Loucy (cell line): ENCODE results near the gene HS3ST3A1.

Experiments
- H2AFZ ChIP-seq: fragments of 200-600 bp; sonication (generic); 2 replicates; pipeline ENCODE4 v1.6.0; 2016; ENCODE audit warnings: antibody characterized with exemption, mild to moderate bottlenecking, low read length, moderate library complexity
- H3F3A ChIP-seq: fragments of 200-600 bp; 2 replicates; pipeline ENCODE4 v1.6.0; 2016; ENCODE audit warnings: antibody characterized with exemption, low read depth, mild to moderate bottlenecking
- H3K27me3 ChIP-seq: fragments of 200-600 bp; sonication (generic); 2 replicates; pipeline ENCODE4 v1.6.1; 2014; ENCODE audit warnings: low read length, mild to moderate bottlenecking; ENCODE audit not compliant: insufficient read depth, poor library complexity, severe bottlenecking
- H3K36me3 ChIP-seq: fragments of 200-600 bp; sonication (generic); 2 replicates; pipeline ENCODE4 v1.6.1; 2016; ENCODE audit warnings: low read length; ENCODE audit not compliant: insufficient read depth
- H3K4me1 ChIP-seq: fragments of 200-600 bp; sonication (generic); 2 replicates; pipeline ENCODE4 v1.5.1; 2014; ENCODE audit warnings: low read length, mild to moderate bottlenecking; ENCODE audit not compliant: insufficient read depth, poor library complexity, severe bottlenecking
- H3K4me2 ChIP-seq: fragments of 200-600 bp; sonication (generic); 2 replicates; pipeline ENCODE4 v1.6.0; 2014; ENCODE audit warnings: antibody characterized with exemption, low read length, low read depth, mild to moderate bottlenecking; ENCODE audit not compliant: poor library complexity, severe bottlenecking
- H3K4me3 ChIP-seq: fragments of 200-600 bp; sonication (generic); 2 replicates; pipeline ENCODE4 v1.5.1; 2014; ENCODE audit warnings: low read length, mild to moderate bottlenecking, mixed read lengths; ENCODE audit not compliant: poor library complexity, severe bottlenecking
- H3K79me2 ChIP-seq: fragments of 200-600 bp; sonication (generic); 2 replicates; pipeline ENCODE4 v1.6.1; 2014; ENCODE audit warnings: low read length; ENCODE audit not compliant: insufficient read depth
- H3K9ac ChIP-seq: fragments of 200-600 bp; sonication (generic); 2 replicates; pipeline ENCODE4 v1.6.0; 2014; ENCODE audit warnings: mild to moderate bottlenecking, low read depth, low read length, moderate library complexity; ENCODE audit not compliant: poor library complexity, severe bottlenecking
- H3K9me2 ChIP-seq: fragments of 200-600 bp; sonication (generic); replicated peaks from 2 replicates; pipeline ENCODE4 v1.6.1; 2016; ENCODE audit warnings: low read depth, low read length, mixed read lengths
- H3K9me3 ChIP-seq: fragments of 200-600 bp; sonication (generic); 2 replicates; pipeline ENCODE4 v1.6.1; 2014; ENCODE audit warnings: mild to moderate bottlenecking, antibody characterized with exemption, low read length, low read depth; ENCODE audit not compliant: insufficient read depth
- H4K20me1 ChIP-seq: fragments of 200-600 bp; sonication (generic); 2 replicates; pipeline ENCODE4 v1.6.0; 2014; ENCODE audit warnings: antibody characterized with exemption, low read length, mild to moderate bottlenecking; ENCODE audit not compliant: insufficient read depth, poor library complexity, severe bottlenecking
- CTCF ChIP-seq: fragments of 200-600 bp; sonication (generic); conservative IDR thresholded peaks from 2 replicates; pipeline ENCODE4 v1.5.1; 2014; ENCODE audit warnings: mild to moderate bottlenecking, antibody characterized with exemption, low read length
- EZH2phosphoT487 ChIP-seq: fragments of 200-600 bp; IDR thresholded peaks from 2 replicates; pipeline ENCODE4 v1.6.1; 2018; ENCODE audit warnings: antibody characterized with exemption, mild to moderate bottlenecking, moderate library complexity, borderline replicate concordance

Gene HS3ST3A1

DNA sequence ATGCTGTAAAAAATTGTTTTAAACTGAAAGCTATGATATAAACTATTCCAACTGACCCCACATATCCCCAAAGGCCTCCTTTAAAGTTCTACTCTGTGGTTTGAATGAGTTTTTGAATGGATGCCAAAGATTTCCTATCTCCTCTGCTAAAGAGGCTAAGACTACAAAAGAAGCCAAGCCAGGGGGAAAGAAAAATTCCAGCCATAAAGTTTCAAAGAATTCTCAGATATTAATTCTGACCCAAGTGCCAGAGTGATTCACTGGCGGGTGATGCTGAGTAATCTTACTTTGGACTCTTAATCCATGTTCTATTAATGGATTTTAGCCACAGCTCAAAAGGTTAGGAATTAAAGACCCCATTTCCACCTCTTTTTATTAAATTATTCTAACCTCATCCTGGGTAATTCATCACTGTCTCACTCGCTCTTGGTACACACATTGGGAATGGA is 60.7 kb downstream of the HS3ST3A1 start:
- Histone ChIP-seq H3K9ac (no peak overlapping the region), H3F3A (no peaks in the 10 kb centered on the region), H3K79me2 (no peaks in the 10 kb centered on the region), H3K27me3 (no peaks in the 10 kb centered on the region), H3K9me3 (no peaks in the 10 kb centered on the region), H3K4me2 (no peak overlapping the region), H3K4me1 (no peaks in the 10 kb centered on the region), H4K20me1 (no peaks in the 10 kb centered on the region), H2AFZ (no peak overlapping the region), H3K36me3 (no peaks in the 10 kb centered on the region), H3K9me2 (no peaks in the 10 kb centered on the region), H3K4me3 (no peak overlapping the region)
- TF ChIP-seq CTCF (no peak), EZH2phosphoT487 (no peak)

- H3K4me2 ChIP-seq: no peak overlapping the region
- H3K4me3 ChIP-seq: no peak overlapping the region
Measured at GRCh38 chr17:13540546-13540945, 61.2 kb downstream of the HS3ST3A1 start.

GRCh38 chr17:13539421-13539820 is 62.3 kb downstream of the HS3ST3A1 start:
- no peaks in the 10 kb centered on the region for H3F3A ChIP-seq

More at GRCh38 chr17:13540546-13540945, 61.2 kb downstream of the HS3ST3A1 start:
- no peaks in the 10 kb centered on the region for H4K20me1 ChIP-seq
- H3F3A ChIP-seq: no peaks in the 10 kb centered on the region
- H3K9me3 ChIP-seq: no peaks in the 10 kb centered on the region
- H2AFZ ChIP-seq: no peak overlapping the region
- no peak for TF ChIP-seq CTCF
- TF ChIP-seq EZH2phosphoT487: no peak
- no peaks in the 10 kb centered on the region for H3K36me3 ChIP-seq
- no peaks in the 10 kb centered on the region for H3K4me1 ChIP-seq
- no peaks in the 10 kb centered on the region for H3K27me3 ChIP-seq
- no peak overlapping the region for H3K9ac ChIP-seq
- no peaks in the 10 kb centered on the region for H3K79me2 ChIP-seq
- no peaks in the 10 kb centered on the region for H3K9me2 ChIP-seq

More at GRCh38 chr17:13539421-13539820, 62.3 kb downstream of the HS3ST3A1 start:
- Histone ChIP-seq H3K27me3 (no peaks in the 10 kb centered on the region), H2AFZ (no peak overlapping the region), H3K36me3 (no peaks in the 10 kb centered on the region), H3K4me2 (no peak overlapping the region), H3K9ac (no peak overlapping the region), H3K9me2 (no peaks in the 10 kb centered on the region), H3K9me3 (no peaks in the 10 kb centered on the region), H3K79me2 (no peaks in the 10 kb centered on the region), H4K20me1 (no peaks in the 10 kb centered on the region), H3K4me3 (no peak overlapping the region), H3K4me1 (no peaks in the 10 kb centered on the region)
- TF ChIP-seq CTCF (no peak), EZH2phosphoT487 (no peak)
